ENCODE data around the gene LCN15.

LCN15 gene

DNA sequence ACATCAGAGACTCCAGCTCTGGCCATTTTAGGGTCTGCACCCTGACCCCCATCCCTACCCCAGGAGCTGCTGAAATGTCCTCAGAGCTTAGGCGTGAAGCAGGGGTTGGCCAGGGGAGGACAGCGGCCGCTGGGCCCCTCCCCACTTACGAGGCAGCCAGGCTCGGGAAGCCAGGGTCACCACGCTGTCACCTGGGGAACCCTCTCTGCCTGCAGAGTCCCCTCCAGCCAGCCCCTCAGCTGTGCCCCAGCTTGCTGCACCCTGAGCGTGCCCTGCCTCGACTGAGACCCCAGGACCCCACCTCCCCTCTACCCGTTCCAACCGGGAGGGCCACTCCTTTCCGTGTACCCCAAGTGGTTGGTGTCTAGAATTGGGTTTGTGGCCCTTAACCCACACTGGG, 24.2 kb downstream of the LCN15 start:
- no peak for DNase-seq

- no peak for DNase-seq
These were observed 24.8 kb downstream of the LCN15 start for GRCh38 chr9:136739509-136739908.

DNA sequence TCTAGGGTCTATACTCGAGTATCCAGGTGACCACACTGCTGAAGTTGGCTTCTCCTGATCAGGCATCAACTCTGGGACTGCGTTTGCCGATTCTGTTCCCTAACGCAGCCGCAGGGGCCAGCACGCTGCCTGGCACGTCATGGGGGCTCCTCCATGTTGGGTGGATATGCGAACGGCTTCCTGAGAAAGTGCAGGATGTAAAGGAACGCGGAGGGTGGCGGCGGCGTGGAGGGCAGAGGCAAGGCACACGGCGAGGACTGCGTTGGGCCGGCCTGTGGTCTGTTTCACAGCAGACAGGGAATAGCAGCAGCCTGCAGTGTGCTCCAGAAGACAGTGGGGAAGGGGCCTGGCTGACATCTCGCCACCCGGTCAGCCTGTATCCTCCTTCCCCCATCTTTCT, 25.4 kb downstream of the LCN15 start:
- DNase-seq, result no peak

GRCh38 chr9:136735812-136736480, 28.4 kb downstream of the LCN15 start:
- no peak for DNase-seq

GRCh38 chr9:136734837-136735496, 29.4 kb downstream of the LCN15 start:
- DNase-seq, result no peak

DNA sequence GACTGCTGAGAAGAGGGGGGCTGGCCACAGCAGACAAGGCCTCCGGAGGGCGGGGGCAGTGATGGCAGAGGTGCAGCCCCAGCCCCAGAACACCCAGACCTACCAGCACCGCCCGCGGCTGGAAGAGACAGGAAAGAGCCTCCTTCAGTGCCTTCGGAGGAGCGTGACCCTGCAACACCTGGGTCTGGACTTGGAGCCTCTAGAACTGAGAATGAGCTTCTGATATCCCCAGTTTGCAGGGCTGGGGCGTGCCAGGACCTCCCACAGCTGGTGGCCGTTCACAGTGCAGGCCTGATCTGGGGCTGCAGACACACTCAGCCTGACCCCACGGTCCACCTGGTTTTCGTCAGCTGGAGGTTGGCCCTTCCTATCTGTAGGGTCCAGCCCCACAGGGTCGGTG, 30.7 kb downstream of the LCN15 start:
- no peak for DNase-seq

GRCh38 chr9:136732444-136733178, 31.7 kb downstream of the LCN15 start:
- no peak for DNase-seq

DNA sequence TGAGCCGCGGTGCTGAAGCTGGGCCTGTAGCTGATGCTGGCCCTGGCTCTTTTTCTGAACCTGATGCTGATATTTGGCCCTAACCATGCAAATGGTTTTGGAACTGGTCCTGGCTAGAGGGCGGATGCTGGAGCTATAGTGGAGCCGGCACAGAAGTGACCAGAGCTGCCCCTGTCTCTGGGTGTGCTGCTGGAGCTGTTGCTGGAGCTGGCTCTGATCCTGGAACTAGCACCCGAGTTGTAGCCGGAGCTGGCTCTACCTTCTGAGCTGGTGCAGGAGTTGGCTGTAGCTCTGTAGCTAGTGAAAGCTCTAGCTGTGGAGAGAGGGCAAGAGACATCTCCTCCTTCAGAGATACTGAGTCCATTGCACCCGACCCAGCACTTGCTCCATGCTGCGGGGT, 34.4 kb downstream of the LCN15 start:
- no peak for DNase-seq

- no peak for DNase-seq
These were observed 35.2 kb downstream of the LCN15 start for GRCh38 chr9:136729144-136729543.

DNA sequence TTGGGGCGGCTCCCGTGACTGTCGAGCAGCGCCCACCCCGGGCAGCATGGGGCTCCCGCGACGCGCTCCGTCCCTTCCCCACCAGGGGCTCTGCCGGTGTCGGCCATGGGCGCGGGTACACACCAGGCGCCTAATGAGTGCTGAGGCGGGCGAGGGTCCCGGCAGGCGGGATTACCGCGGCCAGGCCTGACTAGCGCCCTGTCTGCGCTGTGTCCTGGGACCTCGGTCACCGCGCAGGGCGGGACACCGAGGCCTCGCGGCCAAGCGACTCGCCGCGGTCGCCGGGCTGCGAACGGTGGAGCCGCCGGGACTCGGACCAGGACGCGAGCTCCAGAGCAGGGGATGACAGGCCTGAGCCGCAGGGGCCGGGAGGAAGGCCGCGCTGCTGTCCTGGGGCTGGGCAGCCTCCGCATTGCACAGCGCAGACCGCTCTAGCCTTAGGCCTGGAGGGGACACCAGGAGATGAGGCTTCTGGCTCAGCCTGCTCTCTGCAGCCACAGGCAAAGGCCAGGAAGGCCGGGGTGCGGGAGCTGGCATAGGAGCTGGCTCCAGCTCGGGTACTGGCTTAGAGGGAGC, 35.7 kb downstream of the LCN15 start:
- DNase-seq, result peak; percentile 72

DNA sequence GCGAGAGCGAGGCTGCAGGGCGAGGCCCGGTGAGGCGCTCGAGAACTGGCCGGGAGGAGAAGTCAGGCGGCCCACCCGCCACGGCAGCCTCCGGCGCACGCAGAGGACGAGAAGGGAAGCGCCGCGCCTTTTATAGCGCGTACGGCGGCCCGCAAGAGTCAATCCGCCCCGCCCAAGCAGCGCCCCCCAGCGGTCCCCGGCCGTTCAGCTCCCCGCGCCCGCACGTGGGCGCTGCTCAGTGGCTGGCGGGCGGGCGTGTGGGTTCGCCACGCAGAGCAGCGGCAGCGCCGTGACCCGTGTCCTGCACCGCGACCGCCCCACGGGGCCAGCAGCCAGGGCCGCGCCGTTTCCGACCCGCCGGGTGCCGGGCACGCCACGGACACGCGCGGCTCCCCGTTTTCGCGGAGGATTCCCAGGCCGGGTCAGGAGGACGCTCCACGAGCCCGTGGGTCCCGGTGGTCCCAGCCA, 36.2 kb downstream of the LCN15 start:
- DNase-seq, result peak; percentile 93

- DNase-seq, result no peak
These were observed 37.6 kb downstream of the LCN15 start for GRCh38 chr9:136726631-136727191.

GRCh38 chr9:136726118-136726517, 38.2 kb downstream of the LCN15 start:
- no peak for DNase-seq

DNA sequence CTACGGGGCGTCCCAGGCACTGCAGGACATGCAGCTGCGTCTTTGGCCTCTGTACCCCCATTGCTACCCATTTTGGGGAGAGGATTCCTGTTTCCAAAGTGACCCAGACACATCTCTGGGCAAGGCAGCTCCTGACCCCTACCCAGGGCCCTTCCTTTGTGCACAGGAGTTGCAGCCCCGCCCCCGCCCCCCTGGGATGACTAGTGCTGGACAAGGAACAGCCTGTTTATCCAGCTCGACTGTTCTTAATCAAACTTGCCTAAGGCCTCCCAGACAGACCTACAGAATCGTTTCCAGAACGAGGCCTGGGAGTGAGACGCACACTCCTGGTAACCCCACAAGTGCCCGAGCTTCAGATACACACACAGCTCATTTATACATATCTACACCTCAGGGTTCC, 38.7 kb downstream of the LCN15 start:
- no peak for DNase-seq

- no peak for DNase-seq
These were observed 39.5 kb downstream of the LCN15 start for GRCh38 chr9:136724772-136725171.

DNA sequence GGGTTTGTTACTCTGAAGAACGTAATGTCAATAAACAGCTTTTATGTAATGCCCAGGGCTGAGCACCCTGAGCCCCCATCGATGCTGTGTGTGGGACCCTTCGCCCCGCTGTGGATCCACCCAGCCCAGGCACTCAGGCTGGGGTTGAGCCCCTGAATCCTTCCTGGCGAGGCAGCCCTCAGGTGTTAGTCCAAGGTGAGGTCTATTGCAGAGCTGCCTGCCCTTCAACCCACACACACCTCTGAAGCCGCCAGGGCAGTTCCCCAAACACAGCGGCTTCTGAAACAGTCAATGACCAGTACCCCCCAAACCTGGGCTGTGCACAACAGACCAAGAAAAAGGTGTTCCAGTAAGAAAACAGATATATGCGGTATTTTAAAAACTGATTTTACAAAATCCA, 40.3 kb downstream of the LCN15 start:
- DNase-seq, result no peak

GRCh38 chr9:136723362-136723976, 40.8 kb downstream of the LCN15 start:
- DNase-seq, result no peak

GRCh38 chr9:136722969-136723356, 41.4 kb downstream of the LCN15 start:
- no peak for DNase-seq

GRCh38 chr9:136722093-136722968, 42.0 kb downstream of the LCN15 start:
- no peak for DNase-seq

GRCh38 chr9:136721339-136722092, 42.8 kb downstream of the LCN15 start:
- DNase-seq, result no peak

GRCh38 chr9:136720898-136721338, 43.4 kb downstream of the LCN15 start:
- no peak for DNase-seq
